RWPE1 (cell line): ENCODE measurements around the gene LPCAT3.
"Not testable (repeated sequence)": the region's sequence is repeated elsewhere in the genome, so short reads cannot be mapped to it uniquely, and the experiment has no call there.

Source experiments
- CTCF ChIA-PET: fragments of 350-600 bp; sonication (Branson Sonifier 250); formaldehyde crosslinking; extraction: SDS; loops from one replicate; lab custom pipeline; 2021; lab: Yijun Ruan, JAX
- POLR2A ChIA-PET: fragments of 400-600 bp; formaldehyde crosslinking; extraction: SDS; loops from one replicate; lab custom pipeline; 2020; ENCODE audit warnings: antibody characterized with exemption; ENCODE audit not compliant: low non-redundant PET; lab: Yijun Ruan, JAX
- DNase-seq: peaks from one replicate; pipeline ENCODE4 v3.0.0; 2012; ENCODE audit warnings: low spot score
- H3K27ac ChIP-seq: fragments of 450-650 bp; 2 replicates; pipeline ENCODE4 v1.5.1; 2017
- TF ChIP-seq, protein P1 (sequence below): fragments of 450-650 bp; conservative IDR thresholded peaks from 2 replicates; pipeline ENCODE4 v1.5.1; 2017; ENCODE audit warnings: low read depth, mild to moderate bottlenecking

Gene LPCAT3

DNA sequence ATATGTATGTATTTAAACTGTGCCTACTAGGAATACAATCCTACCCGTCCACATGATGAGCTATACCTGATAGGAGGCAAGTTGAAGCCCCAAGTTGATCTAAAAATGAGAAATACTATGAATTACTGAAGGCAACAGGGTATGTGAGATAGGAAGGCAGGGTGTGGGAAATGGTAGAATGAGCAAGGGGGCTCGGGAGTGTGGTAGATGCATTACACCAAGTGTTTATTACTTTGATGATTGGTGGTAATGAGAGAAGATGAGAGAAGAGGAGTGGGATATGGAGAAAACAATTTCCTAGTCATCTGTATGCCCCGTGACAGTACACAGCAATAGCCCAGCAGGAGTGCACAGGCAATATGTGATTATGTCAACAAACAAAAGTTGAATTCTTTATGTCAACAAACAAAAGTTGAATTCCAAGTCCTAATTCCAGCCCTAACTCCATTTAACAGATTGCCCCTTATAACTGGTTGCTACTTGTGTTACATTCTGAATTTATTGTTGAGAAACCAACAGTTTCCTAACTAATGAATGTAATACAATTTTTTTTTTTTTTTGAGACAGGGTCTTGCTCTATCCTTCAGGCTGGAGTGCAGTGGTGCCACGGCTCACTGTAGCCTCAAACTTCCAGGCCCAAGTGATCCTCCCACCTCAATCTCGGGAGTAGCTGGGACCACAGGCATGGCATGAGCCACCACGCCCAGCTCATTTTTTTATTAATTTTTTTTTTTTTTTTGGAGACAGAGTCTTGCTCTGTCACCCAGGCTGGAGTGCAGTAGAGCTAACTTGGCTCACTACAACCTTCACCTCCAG lies 2.5 kb downstream of the LPCAT3 start:
- POLR2A ChIA-PET = no interaction called here
- TF ChIP-seq, protein P1, sequence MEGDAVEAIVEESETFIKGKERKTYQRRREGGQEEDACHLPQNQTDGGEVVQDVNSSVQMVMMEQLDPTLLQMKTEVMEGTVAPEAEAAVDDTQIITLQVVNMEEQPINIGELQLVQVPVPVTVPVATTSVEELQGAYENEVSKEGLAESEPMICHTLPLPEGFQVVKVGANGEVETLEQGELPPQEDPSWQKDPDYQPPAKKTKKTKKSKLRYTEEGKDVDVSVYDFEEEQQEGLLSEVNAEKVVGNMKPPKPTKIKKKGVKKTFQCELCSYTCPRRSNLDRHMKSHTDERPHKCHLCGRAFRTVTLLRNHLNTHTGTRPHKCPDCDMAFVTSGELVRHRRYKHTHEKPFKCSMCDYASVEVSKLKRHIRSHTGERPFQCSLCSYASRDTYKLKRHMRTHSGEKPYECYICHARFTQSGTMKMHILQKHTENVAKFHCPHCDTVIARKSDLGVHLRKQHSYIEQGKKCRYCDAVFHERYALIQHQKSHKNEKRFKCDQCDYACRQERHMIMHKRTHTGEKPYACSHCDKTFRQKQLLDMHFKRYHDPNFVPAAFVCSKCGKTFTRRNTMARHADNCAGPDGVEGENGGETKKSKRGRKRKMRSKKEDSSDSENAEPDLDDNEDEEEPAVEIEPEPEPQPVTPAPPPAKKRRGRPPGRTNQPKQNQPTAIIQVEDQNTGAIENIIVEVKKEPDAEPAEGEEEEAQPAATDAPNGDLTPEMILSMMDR = no peak
- CTCF ChIA-PET = interaction anchor here (0.6 to 1.1 kb wide), 3 partner anchors 8 to 1058 kb away, joined by 3 read pairs; no protein-coding TSS in a partner anchor
- DNase-seq = no peak
- H3K27ac ChIP-seq = no peak overlapping the region

DNA sequence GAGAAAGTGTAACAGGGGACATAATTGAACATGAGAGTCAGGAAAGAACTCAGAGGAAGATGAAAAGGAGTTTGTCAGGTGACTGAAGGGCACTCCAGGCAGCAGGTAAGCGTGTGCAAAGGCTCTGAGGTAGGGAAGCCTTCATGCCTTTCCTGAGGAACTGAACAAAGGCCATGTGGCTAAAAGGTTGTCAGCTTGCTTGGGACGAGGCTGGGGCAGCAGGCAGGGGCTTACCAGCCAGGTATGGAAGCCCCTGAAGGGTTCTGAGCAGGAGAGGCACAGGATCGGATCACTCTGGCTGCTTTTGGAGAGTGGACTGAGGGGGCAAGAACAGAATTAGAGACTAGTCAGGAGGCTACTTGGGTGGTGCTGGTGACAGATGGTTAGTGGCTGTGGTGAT lies 5.2 kb downstream of the LPCAT3 start:
- no peak for DNase-seq
- ChIA-PET POLR2A (no interaction called here), CTCF (interaction anchor here (1.0 kb wide), 1 partner anchor 38 kb away, joined by 3 read pairs; no protein-coding TSS in a partner anchor)
- no peak overlapping the region for H3K27ac ChIP-seq
- TF ChIP-seq, protein P1 = no peak

DNA sequence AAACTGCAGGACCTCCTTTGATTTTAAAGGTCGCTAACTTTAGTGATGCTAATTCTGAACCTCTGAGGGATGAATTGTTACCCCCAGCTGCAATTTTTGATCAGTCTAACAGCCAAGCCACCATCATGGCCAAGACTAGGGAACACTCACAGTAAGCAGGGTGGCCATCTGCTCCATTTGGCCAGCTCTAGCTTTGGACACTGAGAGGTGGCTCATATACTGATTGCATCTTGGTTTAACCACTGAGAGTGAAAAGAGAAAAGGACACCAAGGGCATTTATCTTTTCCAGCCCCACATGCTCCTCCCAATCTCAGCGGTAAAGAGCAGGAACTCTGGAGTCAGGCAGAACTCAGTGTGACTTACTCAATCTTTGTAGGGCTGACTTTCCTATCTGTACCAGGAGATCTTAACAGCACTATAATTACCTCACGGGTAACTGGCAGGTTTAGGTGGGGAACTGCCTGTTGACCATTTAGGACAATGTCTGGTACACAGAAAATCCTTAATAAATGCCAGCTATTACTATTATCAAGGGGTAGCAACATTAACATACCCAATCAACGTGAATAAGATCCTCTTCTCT lies 6.2 kb downstream of the LPCAT3 start:
- TF ChIP-seq, protein P1 = no peak
- POLR2A ChIA-PET = no interaction called here
- no peak for DNase-seq
- H3K27ac ChIP-seq = no peak overlapping the region
- CTCF ChIA-PET = interaction anchor here (1.0 kb wide), 1 partner anchor 37 kb away, joined by 3 read pairs; no protein-coding TSS in a partner anchor

DNA sequence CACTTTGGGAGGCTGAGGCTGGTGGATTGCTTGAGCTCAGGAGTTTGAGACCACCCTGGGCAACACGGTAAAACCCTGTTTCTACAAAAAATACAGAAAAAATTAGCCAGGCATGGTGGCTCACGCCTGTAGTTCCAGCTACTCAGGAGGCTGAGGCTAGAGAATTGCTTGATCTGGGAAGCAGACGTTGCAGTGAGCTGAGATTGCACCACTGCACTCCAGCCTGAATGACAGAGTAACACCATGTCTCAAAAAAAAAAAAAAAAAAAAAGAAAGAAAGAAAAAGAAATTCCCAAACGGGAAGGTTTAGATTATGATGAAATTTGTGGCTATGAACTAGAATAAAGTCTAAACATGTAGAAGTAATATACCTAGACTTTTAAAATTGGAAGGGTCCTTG lies 6.9 kb downstream of the LPCAT3 start:
- POLR2A ChIA-PET = not testable (repeated sequence)

DNA sequence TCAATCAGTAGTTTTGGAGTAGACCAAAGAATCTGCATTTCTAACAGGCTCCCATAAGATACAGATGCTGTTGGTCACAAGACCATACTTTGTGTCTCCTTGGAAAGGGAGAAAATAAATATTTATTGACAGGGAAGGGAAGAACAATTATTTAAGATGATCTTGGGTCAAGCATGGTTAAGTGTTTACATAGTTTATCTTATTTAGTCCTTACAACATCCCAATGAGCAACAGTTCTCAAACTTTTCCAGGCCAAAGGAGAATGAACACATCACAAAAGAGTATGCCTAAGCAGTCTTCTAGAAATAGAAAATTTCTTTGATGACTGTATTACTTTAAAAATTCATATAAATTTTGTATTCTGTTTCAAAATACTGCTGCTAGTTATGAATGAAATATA lies 8.8 kb downstream of the LPCAT3 start:
- H3K27ac ChIP-seq = no peak overlapping the region
- TF ChIP-seq, protein P1 = no peak
- ChIA-PET POLR2A (no interaction called here), CTCF (no interaction called here)
- no peak for DNase-seq

More for the DNA sequence above, 6.9 kb downstream of the LPCAT3 start:
- CTCF ChIA-PET, DNase-seq, H3K27ac ChIP-seq: not testable (repeated sequence)

DNA sequence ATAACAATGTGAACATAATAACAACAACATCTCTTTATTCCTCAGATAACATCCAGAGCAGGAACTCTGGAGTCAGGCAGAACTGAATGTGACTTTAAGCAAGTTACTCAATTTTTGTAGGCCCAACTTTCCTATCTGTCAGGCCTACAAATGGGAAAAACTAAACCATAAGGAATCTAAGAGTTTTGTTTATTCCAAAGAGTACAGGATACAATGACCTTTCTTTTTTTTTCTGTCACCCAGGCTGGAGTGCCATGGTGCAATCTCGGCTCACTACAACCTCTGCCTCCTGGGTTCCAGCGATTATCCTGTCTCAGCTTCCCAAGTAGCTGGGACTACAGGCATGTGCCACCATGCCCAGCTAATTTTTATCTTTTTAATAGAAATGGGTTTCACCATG lies 9.4 kb downstream of the LPCAT3 start:
- TF ChIP-seq, protein P1 = no peak
- DNase-seq = no peak
- H3K27ac ChIP-seq = no peak overlapping the region
- ChIA-PET POLR2A (no interaction called here), CTCF (no interaction called here)

DNA sequence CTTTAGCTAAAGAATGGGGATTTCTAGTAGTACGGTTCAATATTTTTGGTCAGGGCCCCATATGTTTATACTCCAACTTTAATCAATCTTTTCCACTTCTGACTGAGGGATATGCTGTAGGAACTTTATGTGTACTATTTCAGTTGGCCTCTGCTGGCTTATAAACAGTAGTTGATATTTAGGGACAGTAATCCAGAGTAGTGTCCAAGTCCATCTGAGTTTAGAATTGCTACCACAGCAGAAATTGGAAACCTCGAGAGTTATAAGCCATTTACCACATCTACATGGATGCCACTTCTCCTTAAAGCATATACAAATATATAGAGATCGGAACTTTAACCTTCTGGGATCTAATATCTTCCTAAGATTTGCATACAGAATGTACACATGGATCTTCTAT lies 11.6 kb downstream of the LPCAT3 start:
- DNase-seq = no peak
- CTCF ChIA-PET = interaction anchor here (0.6 kb wide), 1 partner anchor 23 kb away, joined by 5 read pairs; no protein-coding TSS in a partner anchor
- TF ChIP-seq, protein P1 = no peak
- no peak overlapping the region for H3K27ac ChIP-seq
- POLR2A ChIA-PET = no interaction called here
